Measurements from ENCODE around the gene ECD.

Gene ECD

GRCh38 chr10:73167783-73168464 lies at the start of gene ECD, which contains the start of gene FAM149B1:
Gene ECD (minus strand): TSS chr10:73168008. CDS start chr10:73163937, 4,071 bp downstream.
Gene FAM149B1 (plus strand): TSS chr10:73168119. CDS start chr10:73168340, 221 bp downstream.
- peak within 1 kb of the TSS; percentile 91 for H3K9ac ChIP-seq (ENCODE audit: insufficient read length)
- peak within 1 kb of the TSS; percentile 90 for H3K4me3 ChIP-seq
- DNase-seq (ENCODE audit: low read depth, low spot score) = no peak
- TF ChIP-seq FOXP2 (optimal IDR thresholded peaks at IDR 0.05; ENCODE audit: control extremely low read depth, extremely low read length, insufficient read depth) (no peak), POLR2AphosphoS5 (IDR thresholded peaks at IDR 0.05; ENCODE audit: borderline replicate concordance, low read depth, low read length) (peak; percentile 86)
- peaks cover 8% of the 10 kb centered on the region; the same call in 1 of the 2 replicates for H3K36me3 ChIP-seq (ENCODE audit: insufficient read depth, low read length)
- H3K9me3 ChIP-seq (ENCODE audit: low read depth, low read length) = no peaks in the 10 kb centered on the region
- H3K27ac ChIP-seq = peak within 1 kb of the TSS; percentile 68; the same call in 1 of the 2 replicates

- no peak for DNase-seq (ENCODE audit: low read depth, low spot score)
- Histone ChIP-seq H3K9me3 (ENCODE audit: low read depth, low read length) (no peaks in the 10 kb centered on the region), H3K4me3 (no peak overlapping the region), H3K27ac (no peak overlapping the region), H3K36me3 (ENCODE audit: insufficient read depth, low read length) (peaks cover 5% of the 10 kb centered on the region; the same call in 1 of the 2 replicates), H3K9ac (ENCODE audit: insufficient read length) (no peak overlapping the region)
- no peak for TF ChIP-seq FOXP2 (optimal IDR thresholded peaks at IDR 0.05; ENCODE audit: control extremely low read depth, extremely low read length, insufficient read depth)
- TF ChIP-seq EZH2 (IDR thresholded peaks at IDR 0.05) = no peak
- no peak for TF ChIP-seq POLR2AphosphoS5 (IDR thresholded peaks at IDR 0.05; ENCODE audit: borderline replicate concordance, low read depth, low read length)
Measured at GRCh38 chr10:73215749-73216148, 47.9 kb upstream of the ECD start.

GRCh38 chr10:73211106-73211811 lies 43.5 kb upstream of the ECD start:
- Histone ChIP-seq H3K27ac (no peak overlapping the region), H3K9ac (ENCODE audit: insufficient read length) (no peak overlapping the region), H3K9me3 (ENCODE audit: low read depth, low read length) (no peaks in the 10 kb centered on the region), H3K4me3 (no peak overlapping the region), H3K36me3 (ENCODE audit: insufficient read depth, low read length) (no peaks in the 10 kb centered on the region)
- no peak for DNase-seq (ENCODE audit: low read depth, low spot score)
- TF ChIP-seq FOXP2 (optimal IDR thresholded peaks at IDR 0.05; ENCODE audit: control extremely low read depth, extremely low read length, insufficient read depth) (no peak), POLR2AphosphoS5 (IDR thresholded peaks at IDR 0.05; ENCODE audit: borderline replicate concordance, low read depth, low read length) (no peak), EZH2 (IDR thresholded peaks at IDR 0.05) (no peak)

GRCh38 chr10:73210395-73211105 lies 42.7 kb upstream of the ECD start:
- TF ChIP-seq FOXP2 (optimal IDR thresholded peaks at IDR 0.05; ENCODE audit: control extremely low read depth, extremely low read length, insufficient read depth) = no peak
- TF ChIP-seq EZH2 (IDR thresholded peaks at IDR 0.05) = no peak
- TF ChIP-seq POLR2AphosphoS5 (IDR thresholded peaks at IDR 0.05; ENCODE audit: borderline replicate concordance, low read depth, low read length) = no peak
- Histone ChIP-seq H3K9ac (ENCODE audit: insufficient read length) (no peak overlapping the region), H3K27ac (no peak overlapping the region), H3K36me3 (ENCODE audit: insufficient read depth, low read length) (no peaks in the 10 kb centered on the region), H3K4me3 (no peak overlapping the region), H3K9me3 (ENCODE audit: low read depth, low read length) (no peaks in the 10 kb centered on the region)
- no peak for DNase-seq (ENCODE audit: low read depth, low spot score)

GRCh38 chr10:73209705-73210104 lies 41.9 kb upstream of the ECD start:
- DNase-seq (ENCODE audit: low read depth, low spot score) = no peak
- Histone ChIP-seq H3K9me3 (ENCODE audit: low read depth, low read length) (no peaks in the 10 kb centered on the region), H3K27ac (peak overlapping the region; percentile 67; the same call in 1 of the 2 replicates), H3K36me3 (ENCODE audit: insufficient read depth, low read length) (no peaks in the 10 kb centered on the region), H3K9ac (ENCODE audit: insufficient read length) (no peak overlapping the region), H3K4me3 (no peak overlapping the region)
- TF ChIP-seq FOXP2 (optimal IDR thresholded peaks at IDR 0.05; ENCODE audit: control extremely low read depth, extremely low read length, insufficient read depth) (no peak), EZH2 (IDR thresholded peaks at IDR 0.05) (no peak), POLR2AphosphoS5 (IDR thresholded peaks at IDR 0.05; ENCODE audit: borderline replicate concordance, low read depth, low read length) (no peak)

GRCh38 chr10:73207883-73208282 lies 40.1 kb upstream of the ECD start:
- Histone ChIP-seq H3K36me3 (ENCODE audit: insufficient read depth, low read length) (no peaks in the 10 kb centered on the region), H3K9ac (ENCODE audit: insufficient read length) (no peak overlapping the region), H3K9me3 (ENCODE audit: low read depth, low read length) (no peaks in the 10 kb centered on the region), H3K27ac (peak overlapping the region; percentile 67), H3K4me3 (peak overlapping the region; percentile 15; the same call in 1 of the 2 replicates)
- TF ChIP-seq FOXP2 (optimal IDR thresholded peaks at IDR 0.05; ENCODE audit: control extremely low read depth, extremely low read length, insufficient read depth) = no peak
- no peak for TF ChIP-seq POLR2AphosphoS5 (IDR thresholded peaks at IDR 0.05; ENCODE audit: borderline replicate concordance, low read depth, low read length)
- TF ChIP-seq EZH2 (IDR thresholded peaks at IDR 0.05) = no peak
- no peak for DNase-seq (ENCODE audit: low read depth, low spot score)

- TF ChIP-seq EZH2 (IDR thresholded peaks at IDR 0.05) (no peak), FOXP2 (optimal IDR thresholded peaks at IDR 0.05; ENCODE audit: control extremely low read depth, extremely low read length, insufficient read depth) (no peak), POLR2AphosphoS5 (IDR thresholded peaks at IDR 0.05; ENCODE audit: borderline replicate concordance, low read depth, low read length) (no peak)
- Histone ChIP-seq H3K9me3 (ENCODE audit: low read depth, low read length) (no peaks in the 10 kb centered on the region), H3K27ac (no peak overlapping the region), H3K9ac (ENCODE audit: insufficient read length) (no peak overlapping the region), H3K36me3 (ENCODE audit: insufficient read depth, low read length) (no peaks in the 10 kb centered on the region), H3K4me3 (no peak overlapping the region)
- no peak for DNase-seq (ENCODE audit: low read depth, low spot score)
Measured at GRCh38 chr10:73206385-73206784, 38.6 kb upstream of the ECD start.

GRCh38 chr10:73205890-73206289 lies 38.1 kb upstream of the ECD start:
- Histone ChIP-seq H3K9me3 (ENCODE audit: low read depth, low read length) (no peaks in the 10 kb centered on the region), H3K27ac (no peak overlapping the region), H3K9ac (ENCODE audit: insufficient read length) (no peak overlapping the region), H3K4me3 (no peak overlapping the region), H3K36me3 (ENCODE audit: insufficient read depth, low read length) (no peaks in the 10 kb centered on the region)
- TF ChIP-seq EZH2 (IDR thresholded peaks at IDR 0.05) (no peak), FOXP2 (optimal IDR thresholded peaks at IDR 0.05; ENCODE audit: control extremely low read depth, extremely low read length, insufficient read depth) (no peak), POLR2AphosphoS5 (IDR thresholded peaks at IDR 0.05; ENCODE audit: borderline replicate concordance, low read depth, low read length) (no peak)
- DNase-seq (ENCODE audit: low read depth, low spot score) = no peak

Measured in SK-N-MC (cell line).